Upper lobe of left lung (tissue), 4 donors: Measurements from ENCODE around the gene ATP9A.

Experiments used
- CTCF ChIP-seq, 6 experiments: fragments of 450-650 bp in 4 of 6; fragments of 200-600 bp in 2 of 6; sonication (generic) in 2 of 6; IDR thresholded peaks; one replicate each; pipeline ENCODE4 v1.5.1; 2016 to 2019; ENCODE audit warnings: antibody characterized with exemption in 6 of 6
- EP300 ChIP-seq, 4 donors: sonication (generic); formaldehyde crosslinking; IDR thresholded peaks; one replicate each; pipeline ENCODE4 v1.5.1; 2017; ENCODE audit warnings: antibody characterized with exemption in 4 of 4, control low read depth in 2 of 4
- POLR2A ChIP-seq, 4 donors: fragments of 450-650 bp; IDR thresholded peaks; one replicate each; pipeline ENCODE4 v1.5.1; 2016 to 2017; ENCODE audit warnings: antibody characterized with exemption in 4 of 4, mild to moderate bottlenecking in 2 of 4
- POLR2AphosphoS5 ChIP-seq, 2 donors: sonication (generic); formaldehyde crosslinking; IDR thresholded peaks; one replicate each; pipeline ENCODE4 v1.5.1; 2017; ENCODE audit warnings: antibody characterized with exemption in 2 of 2

GRCh38 chr20:51660672-51661608 lies 107.2 kb downstream of the ATP9A start:
- TF ChIP-seq POLR2A (IDR thresholded peaks at IDR 0.05): no peak
- TF ChIP-seq CTCF (IDR thresholded peaks at IDR 0.05): no peak
- TF ChIP-seq POLR2AphosphoS5 (IDR thresholded peaks at IDR 0.05): no peak
- no peak for TF ChIP-seq EP300 (IDR thresholded peaks at IDR 0.05)
